K562 (cell line): Measurements from ENCODE around the gene GABRD. TPM values are rescaled to one million over a fixed set of nuclear protein-coding genes. Genes with fewer than 3 reads are reported as not detected.

Source experiments
- ATAC-seq: fragments of 200-7000 bp; cut with Tn5 transposase; 3 replicates; pipeline ENCODE4 v1.9.1; 2020; ENCODE audit warnings: moderate library complexity
- BruUV-seq: library from RNA; stranded (reverse); fragments of 400-500 nt; replicated peaks from 2 replicates; lab custom pipeline; 2021; lab: Mats Ljungman, UMichigan
- CTCF ChIA-PET: fragments of 300-600 bp; formaldehyde crosslinking; extraction: SDS; loops from one replicate; lab custom pipeline; 2021; ENCODE audit warnings: low intra/inter-chr PET ratio; lab: Yijun Ruan, JAX
- POLR2A ChIA-PET: fragments of 300-600, 350-650 bp; sonication (Branson Sonifier 250); formaldehyde crosslinking; extraction: SDS; loops from one replicate; lab custom pipeline; 2021; ENCODE audit warnings: antibody characterized with exemption, inconsistent platforms; lab: Yijun Ruan, JAX
- DNase-seq, 4 experiments: peaks; one replicate each; pipeline versions ENCODE4 v3.0.0 to v3.0.0-alpha.2; 2011 to 2018; ENCODE audit warnings: low spot score in 3 of 4, mixed read lengths in 3 of 4; ENCODE audit errors: extremely low read depth in 1 of 4
- FAIRE-seq: peaks from 2 replicates; lab custom pipeline; 2011; peaks lifted over from hg19 to GRCh38; lab: Jason Lieb, UNC
- H2AFZ ChIP-seq: 2 replicates; pipeline ENCODE4 v1.6.0; 2011; ENCODE audit warnings: low read depth, low read length, control low read depth, inconsistent platforms
- H3K27ac ChIP-seq: fragments of 200-600 bp; 3 replicates; pipeline ENCODE4 v1.8.0; 2011; ENCODE audit warnings: low read depth, mild to moderate bottlenecking, control low read depth, inconsistent platforms, low read length, moderate library complexity, mixed read lengths; ENCODE audit errors: extremely low read depth
- H3K27me3 ChIP-seq, 2 experiments: fragments of 300-600 bp in 1 of 2; 2 replicates in 1 of 2; 3 replicates in 1 of 2; pipeline versions ENCODE4 v1.6.0 to v1.8.0; 2011; ENCODE audit warnings: inconsistent platforms in 2 of 2, low read length in 2 of 2, mild to moderate bottlenecking in 1 of 2, mixed read lengths in 1 of 2, moderate library complexity in 1 of 2; ENCODE audit not compliant: control insufficient read depth in 2 of 2, insufficient read depth in 2 of 2
- H3K36me3 ChIP-seq: fragments of 300-600 bp; 3 replicates; pipeline ENCODE4 v1.8.0; 2011; ENCODE audit warnings: mild to moderate bottlenecking, low read length, inconsistent platforms; ENCODE audit not compliant: control insufficient read depth, insufficient read depth
- H3K4me1 ChIP-seq, 2 experiments: fragments of 200-600 bp in 1 of 2; replicated peaks in 1 of 2; 2 replicates in 1 of 2; 3 replicates in 1 of 2; pipeline versions ENCODE4 v1.5.1 to v1.8.0; 2011; ENCODE audit warnings: inconsistent platforms in 2 of 2, low read length in 2 of 2, mild to moderate bottlenecking in 1 of 2, mixed read lengths in 1 of 2, moderate library complexity in 1 of 2; ENCODE audit not compliant: control insufficient read depth in 2 of 2, insufficient read depth in 2 of 2
- H3K4me2 ChIP-seq: 2 replicates; pipeline ENCODE4 v1.6.1; 2011; ENCODE audit warnings: low read length, control low read depth, inconsistent platforms, mixed read lengths; ENCODE audit not compliant: insufficient read depth
- H3K4me3 ChIP-seq: fragments of 200-600 bp; sonication (generic), shearing (Covaris generic); 2 replicates; pipeline ENCODE4 v1.5.1; 2016; ENCODE audit warnings: control low read depth, inconsistent platforms
- H3K79me2 ChIP-seq: fragments of 200-600 bp; 3 replicates; pipeline ENCODE4 v1.8.0; 2011; ENCODE audit warnings: low read length, inconsistent platforms; ENCODE audit not compliant: control insufficient read depth, insufficient read depth
- H3K9ac ChIP-seq, 2 experiments: 2 replicates each; pipeline versions ENCODE4 v1.6.0 to v1.6.1; 2011; ENCODE audit warnings: low read depth in 2 of 2, low read length in 2 of 2, control low read depth in 1 of 2, inconsistent platforms in 1 of 2, mild to moderate bottlenecking in 1 of 2, mixed read lengths in 1 of 2; ENCODE audit not compliant: insufficient read depth in 1 of 2
- H3K9me1 ChIP-seq: one replicate; pipeline ENCODE4 v1.6.0; 2011; ENCODE audit warnings: inconsistent platforms, mild to moderate bottlenecking, low read length, moderate library complexity; ENCODE audit not compliant: control insufficient read depth, insufficient read depth
- H3K9me3 ChIP-seq: replicated peaks from 2 replicates; pipeline ENCODE4 v1.5.1; 2011; ENCODE audit warnings: low read depth, low read length, inconsistent platforms; ENCODE audit not compliant: control insufficient read depth, insufficient read depth
- H4K20me1 ChIP-seq: replicated peaks from 2 replicates; pipeline ENCODE4 v1.6.1; 2011; ENCODE audit warnings: low read length, inconsistent platforms, mixed read lengths; ENCODE audit not compliant: control insufficient read depth, insufficient read depth
- BRCA1 ChIP-seq, 2 experiments: fragments of 450-650 bp in 1 of 2; sonication (generic) in 1 of 2; formaldehyde crosslinking in 1 of 2; IDR thresholded peaks; 2 replicates each; pipeline versions ENCODE4 v1.5.0 to v1.6.1; 2017 to 2020; ENCODE audit warnings: mild to moderate bottlenecking in 1 of 2, missing genetic modification reagents in 1 of 2
- CBX2 ChIP-seq: fragments of 200-600 bp; sonication (generic); IDR thresholded peaks from one replicate; pipeline ENCODE4 v1.6.1; 2012; ENCODE audit warnings: mild to moderate bottlenecking, low read length, inconsistent platforms; ENCODE audit not compliant: insufficient read depth, poor library complexity, severe bottlenecking
- ESRRB ChIP-seq: fragments of 250-450 bp; sonication (Bioruptor Pico); IDR thresholded peaks from 2 replicates; pipeline ENCODE4 v1.5.0; 2020; ENCODE audit warnings: mild to moderate bottlenecking, moderate library complexity, borderline replicate concordance
- ETS2 ChIP-seq: IDR thresholded peaks from 2 replicates; pipeline ENCODE4 v1.6.1; 2016; ENCODE audit warnings: borderline replicate concordance, missing genetic modification characterization, mild to moderate bottlenecking, moderate library complexity, missing compliant biosample characterization; ENCODE audit not compliant: poor library complexity, severe bottlenecking
- FOS ChIP-seq: IDR thresholded peaks from 3 replicates; pipeline ENCODE4 v1.6.1; 2011; ENCODE audit not compliant: insufficient read length; ENCODE audit errors: extremely low read depth
- MCM5 ChIP-seq: fragments of 450-650 bp; IDR thresholded peaks from 2 replicates; pipeline ENCODE4 v1.6.1; 2016; ENCODE audit warnings: low read depth
- SNIP1 ChIP-seq: fragments of 450-650 bp; IDR thresholded peaks from 2 replicates; pipeline ENCODE4 v1.7.1; 2017; ENCODE audit warnings: low read depth, mild to moderate bottlenecking
- ZNF133 ChIP-seq: fragments of 250-450 bp; sonication (Bioruptor Pico); IDR thresholded peaks from 2 replicates; pipeline ENCODE4 v1.4.0; 2020; ENCODE audit warnings: mild to moderate bottlenecking
- WGBS: fragments of 100-300 bp; shearing (Covaris generic); methylation state at CpG from one replicate; pipeline ENCODE4 v1.1.6; 2016; ENCODE audit warnings: low coverage, mixed read lengths; ENCODE audit not compliant: insufficient coverage; ENCODE audit errors: missing lambda C conversion rate; 5-methylcytosine and 5-hydroxymethylcytosine counted together
- in situ Hi-C: fragments of 300-500 bp; cut with MboI; formaldehyde crosslinking; loops from 4 replicates; pipeline ENCODE4 v1.15.0; 2018; ENCODE audit warnings: inconsistent platforms, mixed read lengths
- intact Hi-C: fragments of 100-400 bp; cut with micrococcal nuclease; formaldehyde crosslinking; loops from 2 replicates; pipeline ENCODE4 v1.14.2; 2022
- polyA plus RNA-seq, 8 experiments: library from polyadenylated mRNA; depleted of rRNA in 4 of 8; stranded (reverse) in 5 of 8; unstranded in 3 of 8; fragments of >200 nt; fragmentation: Nextera tagmentation in 2 of 8; fragmentation: Illumina TruSeq in 1 of 8; extraction: Ambion mirVana in 2 of 8; extraction: Trizol in 1 of 8; gene quantifications; 2 replicates each; pipeline versions ENCODE4 v1.2.1 to v1.2.3, GENCODE V29; 2011 to 2014; ENCODE audit warnings: inconsistent platforms in 1 of 8, missing spikeins in 1 of 8
- total RNA-seq, 7 experiments: library from RNA; depleted of rRNA in 6 of 7; stranded (reverse); fragments of >200 nt in 6 of 7; fragmentation: Illumina TruSeq in 2 of 7; extraction: Trizol in 2 of 7; gene quantifications; 2 replicates each; pipeline versions ENCODE4 v1.2.1 to v1.2.3, GENCODE V29; 2011 to 2021; ENCODE audit warnings: low replicate concordance in 1 of 7

GABRD gene
- total and polyA plus RNA-seq, 9 of the 15 experiments (the other 6 are each of a cell fraction or from before 2014, with no cell fraction given): 0.07 TPM; not detected in 8

DNA sequence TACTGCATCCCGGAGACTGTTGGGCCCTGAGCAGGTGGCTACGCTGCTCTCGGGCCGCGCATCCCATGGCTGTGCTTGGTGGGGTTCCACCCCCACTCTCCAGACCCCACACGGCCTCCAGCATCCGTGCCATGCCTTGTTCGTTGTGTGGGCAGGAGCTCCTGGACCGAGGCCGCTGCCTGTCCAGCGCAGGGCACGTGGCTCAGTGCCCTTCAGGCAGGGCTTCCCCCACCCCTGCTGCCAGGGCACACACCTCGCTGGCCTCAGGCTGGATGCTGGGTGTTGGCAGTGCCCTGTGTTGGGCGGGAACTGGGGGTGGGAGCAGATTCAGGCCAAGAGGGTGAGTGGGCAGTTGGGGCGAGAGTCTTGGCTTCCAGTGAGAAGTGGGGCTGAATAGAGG is 40.9 kb downstream of the GABRD start:
- no peaks in the 10 kb centered on the region for H3K9me3 ChIP-seq
- H3K9ac ChIP-seq: no peak overlapping the region
- H2AFZ ChIP-seq: no peak overlapping the region
- H3K27ac ChIP-seq: no peak overlapping the region
- peaks cover 9% of the 10 kb centered on the region for H3K9me1 ChIP-seq
- peaks cover 44 to 68% of the 10 kb centered on the region in 2 experiments for H3K27me3 ChIP-seq
- DNase-seq: no peak
- 7% methylated on average over 12 of the region's 15 CpGs for WGBS
- H3K79me2 ChIP-seq: no peaks in the 10 kb centered on the region
- FAIRE-seq: no peak
- intact Hi-C loops: no loop called here
- no peak overlapping the region for H3K4me2 ChIP-seq
- CTCF ChIA-PET: interaction anchor here (0.6 kb wide), 1 partner anchor 99 kb away, joined by 3 read pairs; no protein-coding TSS in a partner anchor
- no peaks in the 10 kb centered on the region for H3K36me3 ChIP-seq
- H3K4me1 ChIP-seq: peaks cover 0 to 29% of the 10 kb centered on the region in 2 experiments; a peak in 2 of 5 replicates
- no peak for TF ChIP-seq ZNF133 (CRISPR knock-in tag)
- TF ChIP-seq CBX2: no peak
- no peak for TF ChIP-seq ESRRB (CRISPR knock-in tag)
- TF ChIP-seq FOS: no peak
- no peak for TF ChIP-seq MCM5
- no peak for TF ChIP-seq ETS2
- TF ChIP-seq SNIP1: no peak
- TF ChIP-seq BRCA1 (IDR thresholded peaks at IDR 0.05): no peak
- TF ChIP-seq BRCA1 (CRISPR knock-in tag; IDR thresholded peaks at IDR 0.05): no peak
- TF ChIP-seq, all 486 proteins: peak for 0
- no TSS peak for BruUV-seq
- POLR2A ChIA-PET: no interaction called here
- no peak for ATAC-seq
- in situ Hi-C loops: no loop called here
- Histone ChIP-seq H4K20me1 (0 out of 2 replicates have a peak, but pooled peaks cover 5% of the 10 kb centered on the region), H3K4me3 (no peak overlapping the region)
